GM08714 (cell line): ENCODE measurements around the gene RAMP1.

Experiments used
- H3K4me3 ChIP-seq: fragments of 200-500 bp; sonication (Bioruptor generic); 2 replicates; pipeline ENCODE4 v1.5.1; 2014; ENCODE audit warnings: mild to moderate bottlenecking, low read length, inconsistent platforms
- ZNF274 ChIP-seq: IDR thresholded peaks from 2 replicates; pipeline ENCODE4 v1.6.1; 2012; ENCODE audit warnings: mild to moderate bottlenecking, low read depth, low read length

The RAMP1 gene

GRCh38 chr2:237877576-237878307 lies 18.3 kb downstream of the RAMP1 start:
- TF ChIP-seq ZNF274, result no peak
- H3K4me3 ChIP-seq, result no peak overlapping the region

- H3K4me3 ChIP-seq, result no peak overlapping the region
- TF ChIP-seq ZNF274, result no peak
These were observed 19.1 kb downstream of the RAMP1 start for GRCh38 chr2:237878321-237879057.

GRCh38 chr2:237879058-237879430 lies 19.6 kb downstream of the RAMP1 start:
- no peak for TF ChIP-seq ZNF274
- H3K4me3 ChIP-seq, result no peak overlapping the region

GRCh38 chr2:237879991-237880560 lies 20.7 kb downstream of the RAMP1 start:
- TF ChIP-seq ZNF274, result no peak
- no peak overlapping the region for H3K4me3 ChIP-seq

- no peak for TF ChIP-seq ZNF274
- H3K4me3 ChIP-seq, result no peak overlapping the region
These were observed 23.4 kb downstream of the RAMP1 start for GRCh38 chr2:237882510-237883481.

DNA sequence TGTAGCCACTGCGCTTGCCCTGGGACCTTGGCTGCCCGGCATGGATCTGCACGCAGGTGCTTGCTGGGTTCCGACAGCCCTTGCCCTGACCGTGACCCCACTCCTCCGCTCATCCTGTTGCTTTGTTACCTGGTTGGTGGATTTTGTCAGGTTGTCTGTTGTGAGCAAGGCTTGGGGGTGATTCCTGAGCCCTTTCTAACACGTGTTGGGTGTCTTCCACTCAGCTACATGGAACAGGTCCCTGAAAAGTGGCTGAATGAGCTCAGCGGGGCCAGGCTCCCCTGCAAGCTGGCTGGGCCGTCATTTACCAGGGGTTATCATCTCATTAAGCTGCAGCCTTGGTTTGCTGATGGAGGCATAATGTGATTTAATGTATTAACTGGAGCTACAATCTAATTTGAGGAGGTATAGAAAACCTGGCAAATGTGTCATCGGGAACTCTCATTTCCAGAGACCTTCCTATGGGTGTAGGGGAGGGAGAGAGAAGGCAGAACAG lies 24.6 kb downstream of the RAMP1 start:
- H3K4me3 ChIP-seq, result no peak overlapping the region
- TF ChIP-seq ZNF274, result no peak

DNA sequence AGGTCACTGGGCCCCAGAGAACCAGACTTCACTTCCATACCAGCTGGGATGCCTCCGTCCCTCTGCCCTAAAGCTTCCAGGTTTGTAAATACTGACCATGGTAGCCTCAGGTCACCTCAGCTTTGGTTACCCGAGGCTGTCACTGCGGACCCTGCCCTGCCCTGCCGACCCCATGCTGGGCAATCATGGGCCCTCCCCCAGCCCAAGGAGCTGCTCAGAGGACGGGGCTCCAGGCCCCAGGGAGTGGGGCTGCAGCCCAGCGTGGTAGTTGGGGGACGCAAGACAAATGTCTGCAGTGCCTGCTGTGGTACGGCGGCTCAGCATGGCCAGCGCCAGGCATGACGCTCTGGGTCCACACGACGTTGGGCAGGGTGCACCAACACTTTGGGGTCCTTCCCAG lies 25.3 kb downstream of the RAMP1 start:
- no peak for TF ChIP-seq ZNF274
- H3K4me3 ChIP-seq, result no peak overlapping the region

- no peak for TF ChIP-seq ZNF274
- H3K4me3 ChIP-seq, result no peak overlapping the region
These were observed 25.9 kb downstream of the RAMP1 start for GRCh38 chr2:237885111-237885930.

- no peak overlapping the region for H3K4me3 ChIP-seq
- no peak for TF ChIP-seq ZNF274
These were observed 26.7 kb downstream of the RAMP1 start for GRCh38 chr2:237885931-237886684.

DNA sequence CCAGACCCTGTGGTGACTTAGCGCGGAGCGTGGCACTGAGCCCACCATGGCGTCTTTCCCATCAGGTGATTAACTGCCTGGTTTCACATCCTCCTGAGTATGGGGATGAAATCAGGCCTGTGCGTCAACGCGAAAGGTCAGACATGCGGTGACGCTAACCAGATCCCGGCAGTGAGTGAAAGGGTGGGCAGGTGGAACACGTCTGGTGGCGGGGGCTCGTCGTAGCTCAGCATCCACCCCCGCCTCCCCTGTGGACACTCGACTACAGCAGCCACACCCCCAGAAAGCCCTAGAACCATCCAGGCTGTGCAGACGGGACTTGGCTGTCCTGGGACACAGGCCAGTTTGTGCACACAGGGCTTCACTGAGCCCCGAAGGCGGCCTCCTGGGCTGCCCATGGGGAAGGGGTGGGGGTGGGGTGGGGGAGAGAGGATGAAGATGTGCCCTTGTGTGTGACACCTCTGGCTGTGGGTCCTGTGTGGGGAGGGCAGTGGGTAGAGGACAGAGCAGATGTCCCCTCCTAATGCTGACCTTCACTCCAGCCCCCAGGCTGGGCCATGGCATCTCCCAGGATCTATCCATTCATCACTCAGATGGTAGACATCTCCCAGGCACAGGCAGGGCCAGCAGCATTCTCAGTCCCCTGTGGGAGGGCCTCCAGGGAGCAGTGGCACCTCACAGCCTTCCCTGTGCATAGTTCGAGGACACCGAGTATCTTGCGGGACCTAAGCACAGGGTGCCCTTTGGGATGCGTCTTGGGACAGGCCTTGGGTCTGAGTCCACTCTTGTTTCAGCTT lies 27.5 kb downstream of the RAMP1 start:
- H3K4me3 ChIP-seq, result no peak overlapping the region
- no peak for TF ChIP-seq ZNF274

DNA sequence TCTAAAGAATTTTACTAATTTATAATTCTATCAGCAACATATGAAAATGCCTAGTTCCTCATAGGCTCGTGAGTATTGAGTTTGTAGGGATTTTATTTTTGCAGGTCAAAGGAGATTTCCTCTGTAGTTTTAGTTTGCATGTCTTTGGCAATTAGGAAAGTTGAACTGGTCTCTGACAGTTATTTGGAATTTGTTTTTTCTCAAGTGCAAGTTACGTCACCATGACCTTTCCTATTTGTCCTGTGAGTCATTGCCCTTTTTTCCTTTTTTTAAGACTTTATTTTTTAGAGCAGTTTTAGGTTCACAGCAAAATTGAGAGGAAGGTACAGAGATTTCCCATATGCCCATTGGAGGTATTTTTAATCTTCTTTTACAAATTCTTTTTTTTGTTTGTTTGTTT lies 29.0 kb downstream of the RAMP1 start:
- no peak for TF ChIP-seq ZNF274
- no peak overlapping the region for H3K4me3 ChIP-seq

- TF ChIP-seq ZNF274, result no peak
- H3K4me3 ChIP-seq, result no peak overlapping the region
These were observed 29.6 kb downstream of the RAMP1 start for GRCh38 chr2:237889016-237889415.
